Measurements from ENCODE around the gene HCRTR2. TPM values are rescaled to one million over a fixed set of nuclear protein-coding genes. Genes with fewer than 3 reads are reported as not detected.
"Not testable (repeated sequence)": the region's sequence is repeated elsewhere in the genome, so short reads cannot be mapped to it uniquely, and the experiment has no call there.

The HCRTR2 gene
- total RNA-seq, 1 experiment from 2014 or later = 0.07 TPM

DNA sequence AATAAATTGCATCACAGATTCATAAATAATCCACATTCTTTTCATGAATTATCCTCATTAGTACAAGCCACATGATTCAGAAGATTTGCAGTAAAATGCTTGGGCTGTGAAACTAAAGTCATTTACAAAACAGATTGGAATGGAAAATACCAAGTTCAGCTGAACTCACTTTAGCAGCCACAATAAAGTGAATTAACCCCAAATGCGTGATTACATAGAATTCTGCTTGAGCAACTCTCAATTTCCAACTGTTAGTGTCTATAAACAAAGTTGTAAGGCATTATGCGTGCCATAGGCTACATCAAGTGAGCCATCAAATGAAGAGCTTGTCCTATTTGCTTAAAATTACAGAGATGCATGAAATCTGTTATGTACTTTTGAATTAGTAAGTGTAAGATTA lies 92.6 kb downstream of the HCRTR2 start:
- Histone ChIP-seq H3K27me3 (ENCODE audit: control insufficient read depth, insufficient read depth, low read length) (no peaks in the 10 kb centered on the region), H3K36me3 (replicated peaks; ENCODE audit: control insufficient read depth, insufficient read depth, low read length) (no peaks in the 10 kb centered on the region), H3K4me3 (ENCODE audit: insufficient read depth, low read depth, low read length) (no peak overlapping the region)
- DNase-seq = no peak

- Histone ChIP-seq H3K27me3 (ENCODE audit: control insufficient read depth, insufficient read depth, low read length) (no peaks in the 10 kb centered on the region), H3K36me3 (replicated peaks; ENCODE audit: control insufficient read depth, insufficient read depth, low read length) (no peaks in the 10 kb centered on the region), H3K4me3 (ENCODE audit: insufficient read depth, low read depth, low read length) (no peak overlapping the region)
- no peak for DNase-seq
Measured at GRCh38 chr6:55276745-55277530, 102.6 kb downstream of the HCRTR2 start.

DNA sequence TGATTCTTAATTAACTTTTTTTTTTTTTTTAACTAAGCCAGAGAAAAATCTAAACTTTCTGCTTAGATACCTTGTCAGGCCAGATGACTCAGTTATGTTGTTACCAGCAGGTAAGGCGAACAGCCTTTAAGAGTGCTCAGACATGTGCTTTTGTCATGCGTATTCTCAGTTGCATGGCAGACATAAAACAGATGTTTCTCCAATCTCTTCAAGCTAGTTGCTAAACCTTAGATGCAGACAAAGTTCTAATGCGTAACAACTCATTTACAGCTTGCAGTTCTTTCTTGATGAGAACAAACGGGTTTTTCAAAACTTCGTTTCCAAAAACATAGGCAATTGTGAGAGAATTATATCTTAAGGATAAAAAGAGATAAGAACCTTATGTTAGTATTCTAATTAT lies 103.3 kb downstream of the HCRTR2 start:
- Histone ChIP-seq H3K4me3 (ENCODE audit: insufficient read depth, low read depth, low read length) (no peak overlapping the region), H3K36me3 (replicated peaks; ENCODE audit: control insufficient read depth, insufficient read depth, low read length) (no peaks in the 10 kb centered on the region), H3K27me3 (ENCODE audit: control insufficient read depth, insufficient read depth, low read length) (no peaks in the 10 kb centered on the region)
- DNase-seq = no peak

DNA sequence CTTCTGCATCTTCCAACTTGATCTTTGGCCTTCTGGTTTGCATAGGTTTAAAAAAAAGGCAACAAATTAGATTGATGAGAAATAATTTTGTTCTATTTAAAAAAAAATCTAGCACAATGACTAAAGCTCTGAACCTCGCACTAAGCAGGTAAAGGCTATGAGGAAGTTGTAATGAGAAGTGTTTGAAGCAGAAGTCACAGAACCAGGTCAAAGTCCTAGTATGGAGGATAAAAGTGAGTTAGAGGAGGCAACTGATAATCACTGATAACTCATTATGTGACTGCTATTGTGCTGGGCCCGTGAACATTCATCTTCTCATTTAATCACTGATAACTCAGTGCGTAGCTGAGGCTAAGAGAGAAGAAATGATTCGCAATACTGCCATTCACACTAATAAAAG lies 106.9 kb downstream of the HCRTR2 start:
- Histone ChIP-seq H3K4me3 (ENCODE audit: insufficient read depth, low read depth, low read length) (no peak overlapping the region), H3K27me3 (ENCODE audit: control insufficient read depth, insufficient read depth, low read length) (no peaks in the 10 kb centered on the region), H3K36me3 (replicated peaks; ENCODE audit: control insufficient read depth, insufficient read depth, low read length) (no peaks in the 10 kb centered on the region)
- DNase-seq = no peak

- Histone ChIP-seq H3K27me3 (ENCODE audit: control insufficient read depth, insufficient read depth, low read length) (no peaks in the 10 kb centered on the region), H3K4me3 (ENCODE audit: insufficient read depth, low read depth, low read length) (no peak overlapping the region), H3K36me3 (replicated peaks; ENCODE audit: control insufficient read depth, insufficient read depth, low read length) (no peaks in the 10 kb centered on the region)
- no peak for DNase-seq
Measured at GRCh38 chr6:55282115-55282514, 107.8 kb downstream of the HCRTR2 start.

- DNase-seq = no peak
- Histone ChIP-seq H3K27me3 (ENCODE audit: control insufficient read depth, insufficient read depth, low read length) (no peaks in the 10 kb centered on the region), H3K4me3 (ENCODE audit: insufficient read depth, low read depth, low read length) (no peak overlapping the region), H3K36me3 (replicated peaks; ENCODE audit: control insufficient read depth, insufficient read depth, low read length) (no peaks in the 10 kb centered on the region)
Measured at GRCh38 chr6:55286824-55287223, 112.5 kb downstream of the HCRTR2 start.

GRCh38 chr6:55290736-55291135 lies 116.4 kb downstream of the HCRTR2 start:
- Histone ChIP-seq H3K4me3 (ENCODE audit: insufficient read depth, low read depth, low read length) (no peak overlapping the region), H3K27me3 (ENCODE audit: control insufficient read depth, insufficient read depth, low read length) (no peaks in the 10 kb centered on the region), H3K36me3 (replicated peaks; ENCODE audit: control insufficient read depth, insufficient read depth, low read length) (no peaks in the 10 kb centered on the region)
- no peak for DNase-seq

GRCh38 chr6:55293116-55293515 lies 118.8 kb downstream of the HCRTR2 start:
- Histone ChIP-seq H3K4me3 (ENCODE audit: insufficient read depth, low read depth, low read length) (no peak overlapping the region), H3K27me3 (ENCODE audit: control insufficient read depth, insufficient read depth, low read length) (no peaks in the 10 kb centered on the region), H3K36me3 (replicated peaks; ENCODE audit: control insufficient read depth, insufficient read depth, low read length) (no peaks in the 10 kb centered on the region)
- no peak for DNase-seq

DNA sequence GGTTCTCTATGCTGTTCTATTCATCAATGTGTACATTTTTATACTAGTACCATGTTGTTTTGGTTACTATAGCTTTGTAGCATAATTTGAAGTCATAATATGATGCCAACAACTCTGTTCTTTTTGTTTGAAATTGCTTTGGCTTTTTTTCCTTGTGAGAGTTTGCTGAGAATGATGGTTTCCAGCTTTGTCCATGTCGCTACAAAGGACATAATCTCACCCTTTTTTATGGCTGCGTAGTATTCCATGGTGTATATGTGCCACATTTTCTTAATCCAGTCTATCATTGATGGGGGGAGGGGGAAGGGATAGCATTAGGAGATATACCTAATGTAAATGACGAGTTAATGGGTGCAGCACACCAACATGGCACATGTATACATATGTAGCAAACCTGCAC lies 122.9 kb downstream of the HCRTR2 start:
- H3K36me3 ChIP-seq (replicated peaks; ENCODE audit: control insufficient read depth, insufficient read depth, low read length); H3K27me3 ChIP-seq (ENCODE audit: control insufficient read depth, insufficient read depth, low read length); DNase-seq; H3K4me3 ChIP-seq (ENCODE audit: insufficient read depth, low read depth, low read length): not testable (repeated sequence)

GRCh38 chr6:55299286-55299985 lies 125.1 kb downstream of the HCRTR2 start:
- Histone ChIP-seq H3K36me3 (replicated peaks; ENCODE audit: control insufficient read depth, insufficient read depth, low read length) (no peaks in the 10 kb centered on the region), H3K4me3 (ENCODE audit: insufficient read depth, low read depth, low read length) (no peak overlapping the region)

GRCh38 chr6:55304747-55305146 lies 130.4 kb downstream of the HCRTR2 start:
- H3K36me3 ChIP-seq (replicated peaks; ENCODE audit: control insufficient read depth, insufficient read depth, low read length) = no peaks in the 10 kb centered on the region
- H3K4me3 ChIP-seq (ENCODE audit: insufficient read depth, low read depth, low read length) = no peak overlapping the region
- no peak for DNase-seq
- no peaks in the 10 kb centered on the region for H3K27me3 ChIP-seq (ENCODE audit: control insufficient read depth, insufficient read depth, low read length)

More at GRCh38 chr6:55299286-55299985, 125.1 kb downstream of the HCRTR2 start:
- H3K27me3 ChIP-seq (ENCODE audit: control insufficient read depth, insufficient read depth, low read length) = no peaks in the 10 kb centered on the region
- no peak for DNase-seq

DNA sequence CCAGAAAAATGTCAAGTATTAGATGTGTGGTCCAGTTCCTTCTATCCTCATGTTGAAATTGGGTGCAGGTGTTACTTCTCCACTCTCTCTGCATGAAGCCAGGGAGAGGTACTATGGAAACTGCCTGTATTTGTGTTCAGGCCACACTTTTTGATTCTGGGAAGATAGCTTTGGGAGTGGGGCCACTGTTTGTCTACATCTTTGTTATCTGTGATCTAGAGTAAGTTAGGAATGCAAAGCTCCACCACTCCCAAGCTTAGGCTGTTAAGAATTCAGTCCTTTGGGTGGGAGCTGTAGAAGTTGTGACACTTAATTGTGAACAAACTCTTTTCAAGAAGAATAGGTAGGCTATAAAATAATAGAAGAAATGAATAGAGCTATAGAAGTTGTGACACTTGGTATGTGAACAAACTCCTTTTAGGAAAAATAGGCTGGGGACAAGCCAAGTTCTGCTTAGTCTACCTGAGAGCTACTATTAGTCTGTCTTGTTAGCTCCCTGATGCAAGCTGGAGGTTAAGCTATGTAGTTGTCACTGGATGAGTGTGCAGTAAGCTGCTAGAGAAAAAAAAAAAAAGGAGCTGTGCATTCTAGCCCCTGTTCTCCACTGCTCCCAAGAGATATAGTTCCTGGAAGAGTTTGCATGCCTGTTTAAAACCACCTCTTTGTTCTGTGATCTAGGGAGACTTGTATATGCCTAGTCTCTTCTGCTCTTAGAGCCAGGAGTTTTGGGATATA lies 145.8 kb downstream of the HCRTR2 start:
- no peak for DNase-seq
- Histone ChIP-seq H3K4me3 (ENCODE audit: insufficient read depth, low read depth, low read length) (no peak overlapping the region), H3K36me3 (replicated peaks; ENCODE audit: control insufficient read depth, insufficient read depth, low read length) (no peaks in the 10 kb centered on the region), H3K27me3 (ENCODE audit: control insufficient read depth, insufficient read depth, low read length) (no peaks in the 10 kb centered on the region)

GRCh38 chr6:55320696-55321086 lies 146.4 kb downstream of the HCRTR2 start:
- Histone ChIP-seq H3K36me3 (replicated peaks; ENCODE audit: control insufficient read depth, insufficient read depth, low read length) (no peaks in the 10 kb centered on the region), H3K27me3 (ENCODE audit: control insufficient read depth, insufficient read depth, low read length) (no peaks in the 10 kb centered on the region), H3K4me3 (ENCODE audit: insufficient read depth, low read depth, low read length) (no peak overlapping the region)
- DNase-seq = no peak

GRCh38 chr6:55327169-55327568 lies 152.9 kb downstream of the HCRTR2 start, which contains the start of gene GFRAL:
Gene GFRAL, plus strand, starts transcription at chr6:55327469. Its CDS starts 86 bp downstream, at chr6:55327555.
- Histone ChIP-seq H3K27me3 (ENCODE audit: control insufficient read depth, insufficient read depth, low read length) (no peaks in the 10 kb centered on the region), H3K36me3 (replicated peaks; ENCODE audit: control insufficient read depth, insufficient read depth, low read length) (no peaks in the 10 kb centered on the region), H3K4me3 (ENCODE audit: insufficient read depth, low read depth, low read length) (no peak within 1 kb of the TSS)
- DNase-seq = no peak

Data from H7 (cell line).